ENCODE results near the gene HEPACAM.

The HEPACAM gene

DNA sequence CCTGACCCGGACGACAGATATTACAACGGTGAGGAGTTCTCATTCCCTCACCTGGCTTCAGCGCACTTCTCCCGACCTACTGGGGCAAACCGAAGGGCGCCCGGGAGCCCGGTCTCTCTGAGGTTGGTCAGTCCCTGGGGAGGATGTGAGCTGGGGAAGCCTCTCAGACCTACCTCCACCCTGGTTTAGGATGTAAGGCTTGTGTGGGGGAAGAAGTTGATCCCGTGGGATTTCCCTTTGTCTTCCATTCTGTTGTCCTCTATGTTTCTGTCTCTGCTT, 58.3 kb downstream of the HEPACAM start:
- Histone ChIP-seq H3K27me3 (replicated peaks; ENCODE audit: control insufficient read depth, insufficient read depth, low read length, poor library complexity, severe bottlenecking) (no peaks in the 10 kb centered on the region), H3K4me3 (ENCODE audit: insufficient read depth, low read depth, low read length, poor library complexity, severe bottlenecking) (no peak overlapping the region), H3K36me3 (ENCODE audit: control insufficient read depth, insufficient read depth, low read length) (no peaks in the 10 kb centered on the region), H3K4me1 (ENCODE audit: control insufficient read depth, insufficient read depth, low read length, poor library complexity, severe bottlenecking) (peaks cover 14% of the 10 kb centered on the region), H3K27ac (ENCODE audit: insufficient read depth, low read length, poor library complexity, severe bottlenecking) (no peak overlapping the region), H3K9me3 (ENCODE audit: control insufficient read depth, low read length) (no peaks in the 10 kb centered on the region)
- DNase-seq = no peak

DNA sequence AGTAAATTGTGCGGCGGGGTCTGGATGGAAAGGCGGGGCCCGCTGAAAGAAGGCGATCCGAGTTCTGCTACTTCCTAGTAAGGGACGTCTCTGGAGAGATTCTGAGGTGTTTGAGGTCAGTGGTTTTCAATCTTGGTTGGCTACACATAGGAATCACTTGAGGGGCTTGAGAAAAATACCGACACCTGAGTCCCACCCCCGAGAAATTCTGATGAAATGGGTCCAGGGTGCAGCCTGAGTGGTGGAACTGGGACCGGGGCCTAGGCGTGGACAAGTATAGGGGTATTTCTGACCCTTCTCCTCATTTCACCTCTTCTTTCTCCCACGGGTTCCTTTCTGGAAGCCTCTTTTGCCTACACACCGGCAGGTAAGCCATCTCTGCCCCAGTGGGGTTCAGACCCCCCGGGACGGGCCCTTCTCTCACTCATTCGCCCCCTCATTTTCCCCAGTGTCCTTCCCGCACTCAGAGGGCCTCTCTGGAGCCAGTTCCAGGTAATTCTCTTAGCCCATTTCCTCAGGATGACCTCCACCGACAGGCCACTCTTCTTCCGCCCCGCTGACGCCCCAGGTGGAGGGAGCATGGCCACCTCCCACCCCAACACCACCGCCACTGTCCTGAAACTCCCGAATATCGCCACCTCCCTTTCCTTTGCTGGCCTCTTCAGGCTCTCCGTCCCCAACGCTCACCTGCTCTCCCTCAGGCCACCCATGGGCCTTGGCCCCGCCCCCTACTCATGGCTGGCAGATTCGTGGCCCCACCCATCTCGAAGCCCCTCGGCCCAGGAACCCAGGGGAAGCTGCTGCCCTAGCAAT, 58.8 kb downstream of the HEPACAM start:
- Histone ChIP-seq H3K27me3 (replicated peaks; ENCODE audit: control insufficient read depth, insufficient read depth, low read length, poor library complexity, severe bottlenecking) (no peaks in the 10 kb centered on the region), H3K4me1 (ENCODE audit: control insufficient read depth, insufficient read depth, low read length, poor library complexity, severe bottlenecking) (peaks cover 14% of the 10 kb centered on the region), H3K27ac (ENCODE audit: insufficient read depth, low read length, poor library complexity, severe bottlenecking) (peak overlapping the region; percentile 66), H3K4me3 (ENCODE audit: insufficient read depth, low read depth, low read length, poor library complexity, severe bottlenecking) (peak overlapping the region; percentile 89), H3K36me3 (ENCODE audit: control insufficient read depth, insufficient read depth, low read length) (no peaks in the 10 kb centered on the region), H3K9me3 (ENCODE audit: control insufficient read depth, low read length) (no peaks in the 10 kb centered on the region)
- DNase-seq = no peak

- no peaks in the 10 kb centered on the region for H3K9me3 ChIP-seq (ENCODE audit: control insufficient read depth, low read length)
- DNase-seq = peak; percentile 44 to 58 (median 49)
- H3K27me3 ChIP-seq (replicated peaks; ENCODE audit: control insufficient read depth, insufficient read depth, low read length, poor library complexity, severe bottlenecking) = no peaks in the 10 kb centered on the region
- peaks cover 14% of the 10 kb centered on the region for H3K4me1 ChIP-seq (ENCODE audit: control insufficient read depth, insufficient read depth, low read length, poor library complexity, severe bottlenecking)
- H3K4me3 ChIP-seq (ENCODE audit: insufficient read depth, low read depth, low read length, poor library complexity, severe bottlenecking) = peak overlapping the region; percentile 89
- H3K27ac ChIP-seq (ENCODE audit: insufficient read depth, low read length, poor library complexity, severe bottlenecking) = peak overlapping the region; percentile 66
- no peaks in the 10 kb centered on the region for H3K36me3 ChIP-seq (ENCODE audit: control insufficient read depth, insufficient read depth, low read length)
Measured at GRCh38 chr11:124875943-124876817, 59.7 kb downstream of the HEPACAM start.

GRCh38 chr11:124875401-124875800, 60.4 kb downstream of the HEPACAM start:
- Histone ChIP-seq H3K27me3 (replicated peaks; ENCODE audit: control insufficient read depth, insufficient read depth, low read length, poor library complexity, severe bottlenecking) (no peaks in the 10 kb centered on the region), H3K4me3 (ENCODE audit: insufficient read depth, low read depth, low read length, poor library complexity, severe bottlenecking) (peak overlapping the region; percentile 89), H3K9me3 (ENCODE audit: control insufficient read depth, low read length) (no peaks in the 10 kb centered on the region), H3K36me3 (ENCODE audit: control insufficient read depth, insufficient read depth, low read length) (no peaks in the 10 kb centered on the region), H3K4me1 (ENCODE audit: control insufficient read depth, insufficient read depth, low read length, poor library complexity, severe bottlenecking) (peaks cover 14% of the 10 kb centered on the region), H3K27ac (ENCODE audit: insufficient read depth, low read length, poor library complexity, severe bottlenecking) (no peak overlapping the region)
- no peak for DNase-seq

DNA sequence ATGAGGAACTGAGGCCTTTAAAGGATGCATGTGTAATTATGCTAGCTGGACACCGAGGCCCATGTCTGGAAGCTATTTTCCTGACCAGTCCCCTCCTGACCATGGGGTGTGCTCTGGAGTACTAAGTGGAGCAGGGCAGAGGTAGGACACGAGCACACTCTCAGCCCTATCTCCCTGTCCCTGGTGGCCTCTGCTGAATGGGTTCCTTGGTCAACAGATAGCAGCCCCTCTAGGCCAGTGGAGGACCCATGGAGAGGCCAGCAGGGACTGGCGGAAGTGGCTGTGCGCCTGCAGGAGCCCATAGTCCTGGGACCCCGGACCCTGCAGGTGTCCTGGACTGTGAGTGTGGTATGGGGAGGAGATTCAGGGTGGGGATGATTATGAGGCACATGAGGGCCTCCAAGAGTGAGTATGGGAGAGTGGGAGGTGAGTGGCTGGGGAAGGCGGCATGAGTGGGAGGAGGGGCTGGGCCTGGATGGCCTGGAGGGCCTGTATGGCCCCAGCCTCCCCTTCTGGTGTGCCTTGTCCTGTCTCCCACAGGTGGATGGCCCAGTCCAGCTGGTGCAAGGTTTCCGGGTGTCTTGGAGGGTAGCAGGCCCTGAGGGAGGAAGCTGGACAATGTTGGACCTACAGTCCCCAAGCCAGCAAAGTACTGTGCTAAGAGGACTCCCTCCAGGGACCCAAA, 61.1 kb downstream of the HEPACAM start:
- H3K9me3 ChIP-seq (ENCODE audit: control insufficient read depth, low read length) = no peaks in the 10 kb centered on the region
- peaks cover 5% of the 10 kb centered on the region for H3K27me3 ChIP-seq (replicated peaks; ENCODE audit: control insufficient read depth, insufficient read depth, low read length, poor library complexity, severe bottlenecking)
- H3K4me1 ChIP-seq (ENCODE audit: control insufficient read depth, insufficient read depth, low read length, poor library complexity, severe bottlenecking) = peaks cover 14% of the 10 kb centered on the region
- H3K4me3 ChIP-seq (ENCODE audit: insufficient read depth, low read depth, low read length, poor library complexity, severe bottlenecking) = no peak overlapping the region
- no peaks in the 10 kb centered on the region for H3K36me3 ChIP-seq (ENCODE audit: control insufficient read depth, insufficient read depth, low read length)
- no peak overlapping the region for H3K27ac ChIP-seq (ENCODE audit: insufficient read depth, low read length, poor library complexity, severe bottlenecking)
- DNase-seq = no peak

DNA sequence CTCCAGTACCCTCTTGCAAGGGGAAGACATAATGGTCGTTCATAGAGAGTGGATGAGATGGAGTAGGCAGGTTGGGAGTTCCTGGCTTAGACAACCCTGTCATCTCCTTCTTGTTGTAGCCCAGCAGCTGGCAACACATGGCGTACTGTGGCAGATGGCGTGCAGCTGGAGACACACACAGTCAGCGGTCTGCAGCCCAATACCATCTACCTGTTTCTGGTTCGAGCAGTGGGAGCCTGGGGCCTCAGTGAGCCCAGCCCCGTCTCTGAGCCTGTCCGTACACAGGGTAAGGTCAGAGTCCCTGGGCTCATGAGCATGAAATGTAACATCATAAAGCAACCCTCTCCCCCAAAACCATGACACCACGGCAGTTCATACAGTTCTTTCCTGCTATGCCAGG, 61.9 kb downstream of the HEPACAM start:
- Histone ChIP-seq H3K4me1 (ENCODE audit: control insufficient read depth, insufficient read depth, low read length, poor library complexity, severe bottlenecking) (peaks cover 14% of the 10 kb centered on the region), H3K4me3 (ENCODE audit: insufficient read depth, low read depth, low read length, poor library complexity, severe bottlenecking) (no peak overlapping the region), H3K9me3 (ENCODE audit: control insufficient read depth, low read length) (no peaks in the 10 kb centered on the region), H3K27ac (ENCODE audit: insufficient read depth, low read length, poor library complexity, severe bottlenecking) (no peak overlapping the region), H3K27me3 (replicated peaks; ENCODE audit: control insufficient read depth, insufficient read depth, low read length, poor library complexity, severe bottlenecking) (peaks cover 12% of the 10 kb centered on the region), H3K36me3 (ENCODE audit: control insufficient read depth, insufficient read depth, low read length) (no peaks in the 10 kb centered on the region)
- DNase-seq = no peak

GRCh38 chr11:124872741-124873140, 63.1 kb downstream of the HEPACAM start:
- peaks cover 23% of the 10 kb centered on the region for H3K27me3 ChIP-seq (replicated peaks; ENCODE audit: control insufficient read depth, insufficient read depth, low read length, poor library complexity, severe bottlenecking)
- no peak overlapping the region for H3K27ac ChIP-seq (ENCODE audit: insufficient read depth, low read length, poor library complexity, severe bottlenecking)
- H3K36me3 ChIP-seq (ENCODE audit: control insufficient read depth, insufficient read depth, low read length) = no peaks in the 10 kb centered on the region
- peaks cover 20% of the 10 kb centered on the region for H3K4me1 ChIP-seq (ENCODE audit: control insufficient read depth, insufficient read depth, low read length, poor library complexity, severe bottlenecking)
- DNase-seq = no peak
- H3K9me3 ChIP-seq (ENCODE audit: control insufficient read depth, low read length) = no peaks in the 10 kb centered on the region
- H3K4me3 ChIP-seq (ENCODE audit: insufficient read depth, low read depth, low read length, poor library complexity, severe bottlenecking) = no peak overlapping the region

DNA sequence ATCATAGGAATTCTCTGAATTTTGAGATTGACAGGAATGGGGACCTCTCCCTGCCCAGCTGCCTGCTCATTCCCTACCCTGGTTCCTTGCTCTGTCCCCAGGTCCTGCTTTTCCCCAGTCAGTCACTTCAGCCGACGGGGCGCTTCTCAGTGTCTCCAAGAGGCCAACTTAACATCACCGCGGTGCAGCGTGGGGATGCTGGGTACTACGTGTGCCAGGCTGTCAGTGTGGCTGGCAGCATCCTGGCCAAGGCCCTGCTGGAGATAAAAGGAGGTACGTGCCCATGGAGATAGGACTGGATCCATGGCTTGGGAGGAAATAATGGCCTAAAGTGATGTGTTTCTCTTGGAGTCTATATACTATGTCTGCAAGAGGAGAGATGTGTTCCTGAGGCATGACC, 63.6 kb downstream of the HEPACAM start:
- Histone ChIP-seq H3K27me3 (replicated peaks; ENCODE audit: control insufficient read depth, insufficient read depth, low read length, poor library complexity, severe bottlenecking) (peaks cover 27% of the 10 kb centered on the region), H3K9me3 (ENCODE audit: control insufficient read depth, low read length) (no peaks in the 10 kb centered on the region), H3K4me3 (ENCODE audit: insufficient read depth, low read depth, low read length, poor library complexity, severe bottlenecking) (no peak overlapping the region), H3K27ac (ENCODE audit: insufficient read depth, low read length, poor library complexity, severe bottlenecking) (no peak overlapping the region), H3K4me1 (ENCODE audit: control insufficient read depth, insufficient read depth, low read length, poor library complexity, severe bottlenecking) (peaks cover 20% of the 10 kb centered on the region), H3K36me3 (ENCODE audit: control insufficient read depth, insufficient read depth, low read length) (no peaks in the 10 kb centered on the region)
- no peak for DNase-seq

GRCh38 chr11:124870430-124870829, 65.4 kb downstream of the HEPACAM start:
- H3K4me1 ChIP-seq (ENCODE audit: control insufficient read depth, insufficient read depth, low read length, poor library complexity, severe bottlenecking) = peaks cover 20% of the 10 kb centered on the region
- H3K4me3 ChIP-seq (ENCODE audit: insufficient read depth, low read depth, low read length, poor library complexity, severe bottlenecking) = no peak overlapping the region
- no peaks in the 10 kb centered on the region for H3K36me3 ChIP-seq (ENCODE audit: control insufficient read depth, insufficient read depth, low read length)
- DNase-seq = no peak
- H3K9me3 ChIP-seq (ENCODE audit: control insufficient read depth, low read length) = no peaks in the 10 kb centered on the region
- H3K27me3 ChIP-seq (replicated peaks; ENCODE audit: control insufficient read depth, insufficient read depth, low read length, poor library complexity, severe bottlenecking) = peaks cover 45% of the 10 kb centered on the region
- no peak overlapping the region for H3K27ac ChIP-seq (ENCODE audit: insufficient read depth, low read length, poor library complexity, severe bottlenecking)
